GM18909 (cell line): ENCODE measurements around the gene ABLIM3.
A peak's percentile ranks its signal among the peaks of the same experiment; 100 is the strongest.
"Not testable (repeated sequence)": the region's sequence is repeated elsewhere in the genome, so short reads cannot be mapped to it uniquely, and the experiment has no call there.

Experiments
- ATAC-seq: cut with Tn5 transposase; IDR thresholded peaks from one replicate; pipeline ENCODE4 v1.9.1; 2021; ENCODE audit warnings: mild to moderate bottlenecking; ENCODE audit not compliant: unreplicated experiment, poor library complexity

ABLIM3 gene

DNA sequence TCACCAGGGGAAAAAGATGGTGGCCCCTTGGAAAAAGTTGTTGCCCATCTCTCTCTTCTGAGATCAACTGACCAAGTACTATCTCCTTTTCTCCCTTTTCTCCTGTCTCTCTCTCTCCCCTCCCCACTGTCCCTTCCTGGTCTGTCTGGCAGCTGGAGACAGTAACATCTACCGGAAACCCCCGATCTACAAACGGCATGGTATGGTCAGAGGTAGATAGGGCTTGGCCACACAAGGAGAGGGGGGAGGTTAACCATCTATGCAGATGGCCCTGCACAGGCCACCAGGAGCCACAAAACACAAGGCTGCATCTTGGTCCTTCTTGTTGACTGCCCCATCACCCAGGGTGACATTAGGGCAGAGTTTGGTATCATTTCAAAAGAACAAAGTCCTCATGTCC lies 101.0 kb downstream of the ABLIM3 start:
- ATAC-seq = no peak

DNA sequence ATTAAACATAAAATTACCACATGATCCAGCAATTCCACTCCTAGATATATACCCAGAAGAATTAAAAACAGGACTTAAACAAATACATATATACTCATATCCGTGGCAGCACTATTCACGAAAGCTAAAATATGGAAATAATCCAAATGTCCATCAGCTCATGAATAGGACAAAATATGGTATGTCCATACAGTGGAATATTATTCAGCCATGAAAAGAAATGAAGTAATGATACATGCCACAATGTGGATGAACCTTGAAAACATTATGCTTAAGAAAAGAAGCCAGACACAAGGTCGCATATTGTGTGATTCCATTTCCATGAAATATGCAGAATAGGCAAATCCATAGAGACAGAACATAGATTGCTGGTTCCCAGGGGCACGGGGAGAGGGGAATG lies 105.6 kb downstream of the ABLIM3 start:
- no peak for ATAC-seq

DNA sequence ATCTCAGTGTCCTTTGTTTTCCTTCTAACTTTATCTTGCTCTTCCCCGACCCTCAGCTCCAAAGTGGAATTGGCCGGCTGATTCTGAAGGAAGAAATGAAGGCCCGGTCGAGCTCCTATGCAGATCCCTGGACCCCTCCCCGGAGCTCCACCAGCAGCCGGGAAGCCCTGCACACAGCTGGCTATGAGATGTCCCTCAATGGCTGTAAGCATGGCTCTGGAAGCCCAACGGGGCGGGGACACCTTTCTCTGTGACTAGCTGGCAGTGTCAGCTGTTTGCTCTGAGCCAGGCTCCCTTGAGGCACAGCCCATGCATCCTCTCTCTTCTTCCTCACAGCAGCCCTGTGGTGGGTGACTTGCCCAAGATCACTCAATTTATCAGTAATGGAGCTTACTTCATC lies 106.4 kb downstream of the ABLIM3 start:
- no peak for ATAC-seq

GRCh38 chr5:149251546-149251945 lies 110.3 kb downstream of the ABLIM3 start:
- ATAC-seq = no peak

DNA sequence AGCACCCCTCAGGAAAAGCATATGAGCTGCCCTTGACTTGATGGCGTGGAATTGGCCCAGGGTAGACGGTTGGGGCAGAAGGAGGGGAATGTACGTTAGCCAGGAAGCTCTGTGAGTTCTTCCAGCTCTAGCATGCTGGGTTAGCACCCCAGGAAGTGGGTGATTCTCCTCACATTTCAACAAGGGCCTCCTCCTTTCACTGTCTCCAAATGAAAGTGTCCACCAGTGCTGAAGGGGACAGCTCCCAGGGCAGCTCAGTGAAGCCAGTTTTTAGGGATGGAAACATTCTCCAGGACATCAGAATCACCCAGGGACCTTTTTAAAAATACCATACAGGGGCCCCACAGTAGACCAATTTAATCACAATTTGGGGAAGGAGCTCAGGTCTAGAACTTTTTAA lies 113.2 kb downstream of the ABLIM3 start:
- ATAC-seq = no peak

DNA sequence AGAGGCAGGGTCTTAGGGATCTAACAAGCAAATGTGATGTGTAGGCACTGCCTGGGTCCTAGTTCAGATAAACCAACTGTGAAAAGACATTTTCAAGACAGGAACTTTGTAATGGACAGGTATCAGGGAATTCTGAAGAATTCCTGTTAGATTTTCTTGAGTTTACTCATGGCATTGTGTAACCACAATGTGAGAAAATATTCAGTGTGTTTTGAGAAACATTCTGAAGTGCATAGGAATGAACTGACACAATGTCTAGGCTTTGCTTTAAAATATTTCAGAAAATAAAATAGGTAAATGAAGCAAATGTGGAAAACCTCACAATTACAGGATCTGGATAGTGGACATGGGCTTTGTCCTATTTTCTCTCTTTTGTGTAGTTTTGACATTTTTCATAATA lies 115.2 kb downstream of the ABLIM3 start:
- no peak for ATAC-seq

DNA sequence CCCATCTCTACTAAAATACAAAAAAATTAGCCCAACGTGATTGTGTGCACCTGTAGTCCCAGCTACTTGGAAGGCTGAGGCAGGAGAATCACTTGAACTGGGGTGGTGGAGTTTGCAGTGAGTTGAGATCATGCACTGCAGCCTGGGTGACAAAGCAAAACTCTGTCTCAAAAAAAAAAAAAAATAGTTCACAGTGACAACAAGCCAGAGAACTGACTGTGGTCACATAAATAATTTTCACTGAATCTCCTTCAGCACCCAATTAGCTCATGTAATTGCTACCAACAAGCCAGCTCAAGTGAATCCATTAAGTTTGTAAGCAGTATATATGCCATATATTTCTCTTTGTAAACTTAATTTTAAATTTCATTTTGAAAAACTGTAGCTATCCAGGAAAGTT lies 115.8 kb downstream of the ABLIM3 start:
- no peak for ATAC-seq

DNA sequence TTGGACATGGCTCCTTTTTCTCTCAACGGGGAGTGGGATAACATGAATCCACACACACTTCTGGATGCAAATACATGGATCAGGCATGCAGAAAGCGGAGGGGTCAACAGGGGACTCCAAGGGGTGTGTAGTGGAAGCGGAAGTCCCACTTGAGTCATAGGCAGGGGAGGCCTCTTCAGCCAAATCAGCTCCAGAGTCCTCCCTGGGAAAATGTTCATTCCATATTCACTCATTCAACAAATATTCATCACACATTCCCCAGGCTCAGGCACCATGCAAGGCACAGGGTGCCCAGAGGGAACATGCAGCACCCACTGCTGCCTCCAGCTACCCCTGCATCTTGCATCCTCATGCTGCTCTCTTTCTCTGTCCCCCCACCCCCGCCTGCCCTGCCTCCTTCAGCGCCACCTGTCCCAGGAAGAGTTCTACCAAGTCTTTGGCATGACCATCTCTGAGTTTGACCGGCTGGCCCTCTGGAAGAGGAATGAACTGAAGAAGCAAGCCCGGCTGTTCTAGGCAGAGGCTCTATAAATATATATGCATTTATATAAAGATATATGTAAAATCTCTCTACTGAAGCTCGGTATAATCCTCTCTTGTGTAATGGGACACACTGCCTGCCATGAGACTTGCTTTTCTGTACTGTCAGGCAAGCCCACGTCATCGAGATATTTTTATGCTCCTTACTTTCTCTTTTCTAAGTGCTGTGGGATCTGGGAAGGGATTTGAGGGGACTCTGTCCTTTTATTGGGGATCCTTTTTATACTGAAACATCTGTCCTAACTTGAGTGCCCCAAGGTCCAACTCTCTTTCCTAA lies 116.8 kb downstream of the ABLIM3 start:
- ATAC-seq = no peak

- no peak for ATAC-seq
These were observed 119.5 kb downstream of the ABLIM3 start for GRCh38 chr5:149260761-149261160.

GRCh38 chr5:149261246-149261645 lies 120.0 kb downstream of the ABLIM3 start:
- no peak for ATAC-seq

GRCh38 chr5:149262315-149262714 lies 121.0 kb downstream of the ABLIM3 start:
- ATAC-seq = no peak

DNA sequence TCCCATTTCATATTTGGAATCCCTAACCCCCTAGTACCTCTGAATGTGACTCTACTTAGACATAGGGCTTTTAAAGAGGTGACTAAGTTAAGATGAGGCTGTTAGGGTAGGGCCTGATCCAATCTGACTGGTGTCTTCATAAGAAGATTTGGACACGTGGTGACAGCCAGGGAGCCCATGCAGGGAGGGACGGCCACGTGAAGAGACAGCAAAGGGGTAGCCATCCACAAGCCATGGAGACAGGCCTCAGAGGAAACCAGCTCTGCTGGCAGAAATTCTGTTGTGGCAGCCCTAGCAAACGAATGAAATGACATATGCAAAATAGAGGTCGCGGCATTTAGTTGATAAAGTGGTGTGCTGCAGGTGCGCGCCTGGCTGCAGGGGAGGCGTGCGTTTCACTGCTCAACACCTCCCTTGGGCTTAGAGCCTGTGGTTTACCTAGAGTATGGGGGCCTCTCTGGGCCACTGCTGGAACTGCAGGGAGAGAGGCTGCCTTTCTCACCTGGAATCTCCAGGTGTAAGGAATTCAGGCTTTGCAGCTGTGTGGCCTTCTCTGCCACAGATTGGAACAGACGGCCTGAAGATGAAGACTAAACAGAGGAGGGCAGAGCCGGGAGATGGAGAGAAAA lies 123.3 kb downstream of the ABLIM3 start:
- ATAC-seq = peak; percentile 88

DNA sequence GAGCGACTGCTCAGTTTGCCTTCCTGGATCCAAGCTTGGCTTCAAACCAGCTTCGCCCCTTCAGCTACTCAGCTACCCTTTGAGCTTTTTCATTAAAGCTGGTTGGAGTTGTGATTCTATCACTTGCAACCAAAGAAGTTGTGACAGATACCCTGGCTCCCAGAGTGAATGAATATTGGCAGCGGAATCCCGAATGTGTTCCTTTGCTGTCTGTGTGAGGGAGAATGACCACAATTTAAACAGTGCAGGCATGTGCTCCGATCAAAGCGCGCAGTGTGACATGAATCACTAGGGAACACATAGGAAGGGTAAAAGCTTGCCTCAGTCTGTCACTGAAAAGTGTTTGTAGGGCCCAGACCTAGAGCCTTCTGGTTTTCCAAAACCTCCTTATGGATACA lies 123.8 kb downstream of the ABLIM3 start:
- no peak for ATAC-seq

GRCh38 chr5:149265597-149265996 lies 124.3 kb downstream of the ABLIM3 start:
- no peak for ATAC-seq

GRCh38 chr5:149267241-149267973 lies 126.1 kb downstream of the ABLIM3 start:
- ATAC-seq = no peak

- peak; percentile 53 for ATAC-seq
These were observed 127.8 kb downstream of the ABLIM3 start for GRCh38 chr5:149268928-149269557.

DNA sequence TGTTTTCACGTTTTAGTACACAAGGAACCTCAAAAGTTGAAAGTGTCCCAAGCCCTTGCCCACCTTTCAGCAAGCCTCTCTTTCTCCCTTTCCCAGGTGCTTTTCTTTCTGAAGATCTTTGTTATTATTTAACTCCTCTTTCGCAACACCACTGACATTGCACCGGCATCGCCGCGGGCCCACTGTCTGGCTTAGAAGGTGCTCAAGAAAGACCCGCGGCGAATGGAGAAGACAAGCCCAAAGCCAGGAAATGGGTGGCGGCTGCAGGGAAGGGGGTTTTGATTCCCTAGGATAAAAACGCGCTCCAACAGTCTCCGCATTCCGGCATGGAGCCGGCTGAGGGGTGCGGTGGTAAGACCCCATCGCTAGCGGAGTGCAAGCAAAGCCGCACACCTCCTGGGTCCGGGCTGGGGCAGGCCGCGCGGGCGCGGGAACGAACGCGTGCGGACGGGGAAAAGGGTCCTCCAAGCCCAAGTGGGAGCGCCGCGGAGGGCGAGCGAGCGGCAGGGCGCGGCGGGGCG lies 130.0 kb downstream of the ABLIM3 start:
- no peak for ATAC-seq

DNA sequence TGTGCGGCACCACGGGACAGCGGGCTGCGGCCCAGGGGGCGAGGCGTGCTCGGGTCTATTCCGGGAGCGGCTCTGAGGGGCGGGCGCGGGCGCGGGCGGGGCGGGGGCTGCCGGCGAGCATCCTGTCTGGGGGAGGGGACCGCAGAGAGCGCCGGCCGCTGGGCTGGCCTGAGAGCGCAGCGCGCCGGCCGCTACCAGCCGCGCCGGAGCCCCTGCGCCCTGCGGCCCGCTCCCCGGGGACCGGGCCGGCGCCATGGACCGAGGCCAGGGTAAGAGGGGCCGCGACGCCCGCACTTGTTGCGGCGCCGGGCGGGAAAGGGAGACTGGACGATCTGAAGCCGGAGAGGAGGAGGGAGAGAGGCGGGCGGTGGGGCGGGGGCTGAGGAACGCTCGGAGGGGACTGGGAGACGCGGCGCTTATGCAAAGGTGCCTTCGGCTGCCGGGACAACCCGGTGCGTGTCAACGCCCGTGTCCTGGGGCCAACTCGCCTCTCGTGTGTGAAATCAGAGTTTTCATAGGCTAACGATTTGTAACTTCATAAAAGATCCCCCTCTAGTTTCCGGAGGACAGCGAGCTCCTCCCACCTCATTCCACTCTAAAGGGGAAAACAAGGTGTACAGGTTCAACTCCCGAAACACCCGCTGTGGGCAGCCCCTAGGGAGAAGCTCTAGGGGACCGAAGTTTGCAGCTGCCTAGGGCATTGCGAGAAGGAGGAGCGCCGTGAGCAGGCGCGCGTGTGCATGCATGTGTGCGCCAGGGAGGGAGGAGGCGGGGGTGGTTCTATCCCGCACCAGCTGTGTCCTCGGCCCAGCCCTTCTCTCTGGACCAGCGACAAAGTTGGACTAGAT lies 130.6 kb downstream of the ABLIM3 start, which contains the start of gene AFAP1L1:
AFAP1L1 (plus strand) TSS at position 144 of the 848 bp plus-strand sequence; CDS start at position 254, 110 bp downstream.
- ATAC-seq = no peak

- ATAC-seq = not testable (repeated sequence)
These were observed 131.5 kb downstream of the ABLIM3 start for GRCh38 chr5:149272781-149273180.

DNA sequence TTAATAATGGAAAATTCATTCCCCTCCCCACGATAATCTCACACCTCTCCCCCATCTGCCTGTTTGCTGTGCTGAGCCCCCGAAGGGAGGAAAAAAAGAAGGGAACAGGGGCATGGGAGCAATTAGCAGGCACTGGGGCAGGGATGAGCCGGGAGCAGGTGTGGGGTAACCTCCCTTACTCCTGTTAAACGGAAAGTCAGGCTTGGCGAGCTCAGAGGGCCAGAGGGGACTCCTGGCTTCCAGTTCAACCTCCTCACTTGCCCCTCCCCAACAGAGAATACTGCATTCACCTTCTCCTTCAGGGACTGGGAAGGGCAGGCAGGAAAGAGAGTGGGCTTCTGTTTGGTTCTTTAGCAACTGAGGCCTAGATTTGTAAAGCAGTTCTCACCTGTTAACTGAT lies 131.9 kb downstream of the ABLIM3 start:
- no peak for ATAC-seq
